BJ (cell line): Measurements from ENCODE around the gene FAIM2. TPM values are rescaled to one million over a fixed set of nuclear protein-coding genes. Genes with fewer than 3 reads are reported as not detected.

Experiments
- CTCF ChIA-PET: fragments of 350-600 bp; formaldehyde crosslinking; extraction: SDS; loops from one replicate; lab custom pipeline; 2021; ENCODE audit warnings: antibody characterized with exemption, inconsistent platforms; lab: Yijun Ruan, JAX
- POLR2A ChIA-PET: fragments of 300-600 bp; sonication (Branson Sonifier 250); formaldehyde crosslinking; extraction: SDS; loops from one replicate; lab custom pipeline; 2021; ENCODE audit warnings: antibody characterized with exemption; lab: Charles Lee
- DNase-seq: peaks from one replicate; pipeline ENCODE4 v3.0.0-alpha.2; 2011; ENCODE audit warnings: low read depth
- H3K27me3 ChIP-seq: 2 replicates; pipeline ENCODE4 v1.6.0; 2011; ENCODE audit warnings: low read length; ENCODE audit not compliant: control insufficient read depth, insufficient read depth
- H3K36me3 ChIP-seq: 2 replicates; pipeline ENCODE4 v1.5.1; 2011; ENCODE audit warnings: low read length; ENCODE audit not compliant: control insufficient read depth, insufficient read depth
- H3K4me3 ChIP-seq: 2 replicates; pipeline ENCODE4 v1.5.1; 2011; ENCODE audit warnings: low read depth, mild to moderate bottlenecking, control low read depth, low read length
- CTCF ChIP-seq: IDR thresholded peaks from 2 replicates; pipeline ENCODE4 v1.5.1; 2011; ENCODE audit warnings: low read depth, mild to moderate bottlenecking, control low read depth, inconsistent platforms, low read length, moderate library complexity; ENCODE audit not compliant: insufficient read depth
- polyA plus RNA-seq: library from polyadenylated mRNA; depleted of rRNA; stranded (reverse); fragments of >200 nt; gene quantifications from 2 replicates; pipeline ENCODE4 v1.2.3, GENCODE V29; 2011; rRNA removed

Gene FAIM2
- polyA plus RNA-seq, 1 experiment: 3.6 TPM

GRCh38 chr12:49819786-49820185 is 83.9 kb downstream of the FAIM2 start:
- Histone ChIP-seq H3K4me3 (no peak overlapping the region), H3K27me3 (no peaks in the 10 kb centered on the region), H3K36me3 (peaks cover 2% of the 10 kb centered on the region; the same call in 1 of the 2 replicates)
- CTCF ChIA-PET: interaction anchor here (0.9 to 1.1 kb wide), 3 partner anchors 28 to 57 kb away, joined by 3 to 5 read pairs (median 4); no protein-coding TSS in a partner anchor
- TF ChIP-seq CTCF: no peak
- no peak for DNase-seq
- POLR2A ChIA-PET: interaction anchor here (0.6 kb wide), 2 partner anchors 15 to 78 kb away, joined by 3 to 6 read pairs; no protein-coding TSS in a partner anchor

GRCh38 chr12:49818241-49818895 is 85.3 kb downstream of the FAIM2 start:
- POLR2A ChIA-PET: no interaction called here
- no peak for DNase-seq

More at GRCh38 chr12:49818241-49818895, 85.3 kb downstream of the FAIM2 start:
- Histone ChIP-seq H3K36me3 (peaks cover 2% of the 10 kb centered on the region; the same call in 1 of the 2 replicates), H3K27me3 (no peaks in the 10 kb centered on the region), H3K4me3 (no peak overlapping the region)
- no peak for TF ChIP-seq CTCF
- CTCF ChIA-PET: interaction anchor here (0.6 to 1.4 kb wide), 3 partner anchors 33 to 195 kb away, joined by 3 read pairs; no protein-coding TSS in a partner anchor

Other genes with a start within 250 kb of the FAIM2 start
- gene FMNL3, start 196.5 kb downstream of the FAIM2 start, polyA plus RNA-seq: 10.6 and 13.3 TPM in 2 replicates
- gene TMBIM6, start 162.3 kb downstream of the FAIM2 start, polyA plus RNA-seq: 771 and 1,002 TPM in 2 replicates
- 7.3 and 13.2 TPM in 2 replicates for gene NCKAP5L, start 75.5 kb downstream of the FAIM2 start, polyA plus RNA-seq
- gene BCDIN3D, start 60.8 kb downstream of the FAIM2 start, polyA plus RNA-seq: 2.6 and 3.5 TPM in 2 replicates
- gene AQP2, start 46.8 kb upstream of the FAIM2 start, polyA plus RNA-seq: not detected in 2 replicates
- gene AQP5, start 58.0 kb upstream of the FAIM2 start, polyA plus RNA-seq: not detected in 2 replicates
- not detected in 2 replicates for gene AQP6, start 69.0 kb upstream of the FAIM2 start, polyA plus RNA-seq
- gene RACGAP1, start 121.6 kb upstream of the FAIM2 start, polyA plus RNA-seq: 42.8 and 55.3 TPM in 2 replicates
- gene ASIC1, start 153.7 kb upstream of the FAIM2 start, polyA plus RNA-seq: 4.9 and 7.0 TPM in 2 replicates
- gene SMARCD1, start 181.4 kb upstream of the FAIM2 start, polyA plus RNA-seq: 48.9 and 56.0 TPM in 2 replicates
- gene GPD1, start 200.1 kb upstream of the FAIM2 start, polyA plus RNA-seq: 0.31 and 0.47 TPM in 2 replicates
- 85.7 and 104 TPM in 2 replicates for gene COX14, start 208.3 kb upstream of the FAIM2 start, polyA plus RNA-seq